Coronary artery (tissue), 2 donors: Measurements from ENCODE around the gene GTF3C5.

ENCODE experiments used
- DNase-seq: peaks from one replicate; pipeline ENCODE4 v3.0.0-alpha.2; 2017; ENCODE audit warnings: low spot score
- H3K27ac ChIP-seq, 2 donors: fragments of 200-600 bp; sonication (generic); one replicate each; pipeline ENCODE4 v1.5.1; 2016 to 2019
- H3K4me3 ChIP-seq: fragments of 200-600 bp; sonication (generic); 2 replicates; pipeline ENCODE4 v1.5.1; 2016; ENCODE audit warnings: mild to moderate bottlenecking, moderate library complexity
- TF ChIP-seq, protein P1 (sequence below): fragments of 200-600 bp; sonication (generic); IDR thresholded peaks from one replicate; pipeline ENCODE4 v1.5.1; 2019; ENCODE audit warnings: antibody characterized with exemption

GTF3C5 gene

GRCh38 chr9:133043449-133044035 is 12.7 kb downstream of the GTF3C5 start:
- Histone ChIP-seq H3K27ac (no peak overlapping the region), H3K4me3 (no peak overlapping the region)
- DNase-seq = no peak
- TF ChIP-seq, protein P1, sequence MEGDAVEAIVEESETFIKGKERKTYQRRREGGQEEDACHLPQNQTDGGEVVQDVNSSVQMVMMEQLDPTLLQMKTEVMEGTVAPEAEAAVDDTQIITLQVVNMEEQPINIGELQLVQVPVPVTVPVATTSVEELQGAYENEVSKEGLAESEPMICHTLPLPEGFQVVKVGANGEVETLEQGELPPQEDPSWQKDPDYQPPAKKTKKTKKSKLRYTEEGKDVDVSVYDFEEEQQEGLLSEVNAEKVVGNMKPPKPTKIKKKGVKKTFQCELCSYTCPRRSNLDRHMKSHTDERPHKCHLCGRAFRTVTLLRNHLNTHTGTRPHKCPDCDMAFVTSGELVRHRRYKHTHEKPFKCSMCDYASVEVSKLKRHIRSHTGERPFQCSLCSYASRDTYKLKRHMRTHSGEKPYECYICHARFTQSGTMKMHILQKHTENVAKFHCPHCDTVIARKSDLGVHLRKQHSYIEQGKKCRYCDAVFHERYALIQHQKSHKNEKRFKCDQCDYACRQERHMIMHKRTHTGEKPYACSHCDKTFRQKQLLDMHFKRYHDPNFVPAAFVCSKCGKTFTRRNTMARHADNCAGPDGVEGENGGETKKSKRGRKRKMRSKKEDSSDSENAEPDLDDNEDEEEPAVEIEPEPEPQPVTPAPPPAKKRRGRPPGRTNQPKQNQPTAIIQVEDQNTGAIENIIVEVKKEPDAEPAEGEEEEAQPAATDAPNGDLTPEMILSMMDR = no peak

- no peak for DNase-seq
- TF ChIP-seq, protein P1 = no peak
Measured at GRCh38 chr9:133044125-133044524, 13.3 kb downstream of the GTF3C5 start.

DNA sequence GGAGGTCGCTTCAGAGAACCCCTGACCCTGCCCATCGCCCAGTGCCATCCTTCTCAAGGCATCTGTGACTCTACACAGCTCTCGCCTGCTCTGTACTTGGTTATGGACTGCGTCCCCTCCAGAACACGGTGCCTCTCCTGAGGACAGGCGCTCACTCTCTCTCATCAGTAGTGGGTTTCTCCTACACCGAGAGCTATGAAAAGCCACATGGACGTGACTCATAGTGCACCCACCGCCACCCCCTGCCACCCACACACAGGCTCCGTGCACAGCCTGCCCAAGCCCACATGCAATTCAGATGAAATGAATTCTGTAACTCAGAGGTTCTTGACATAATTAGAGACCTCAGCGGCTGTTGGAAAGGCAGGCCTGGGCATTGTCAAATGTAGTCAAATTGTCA is 13.9 kb downstream of the GTF3C5 start:
- TF ChIP-seq, protein P1 = no peak
- DNase-seq = no peak
- Histone ChIP-seq H3K4me3 (no peak overlapping the region), H3K27ac (no peak overlapping the region)

More at GRCh38 chr9:133044125-133044524, 13.3 kb downstream of the GTF3C5 start:
- no peak overlapping the region for H3K4me3 ChIP-seq
- H3K27ac ChIP-seq = no peak overlapping the region

GRCh38 chr9:133045132-133045531 is 14.3 kb downstream of the GTF3C5 start:
- Histone ChIP-seq H3K4me3 (no peak overlapping the region), H3K27ac (no peak overlapping the region)
- DNase-seq = no peak
- TF ChIP-seq, protein P1 = no peak

DNA sequence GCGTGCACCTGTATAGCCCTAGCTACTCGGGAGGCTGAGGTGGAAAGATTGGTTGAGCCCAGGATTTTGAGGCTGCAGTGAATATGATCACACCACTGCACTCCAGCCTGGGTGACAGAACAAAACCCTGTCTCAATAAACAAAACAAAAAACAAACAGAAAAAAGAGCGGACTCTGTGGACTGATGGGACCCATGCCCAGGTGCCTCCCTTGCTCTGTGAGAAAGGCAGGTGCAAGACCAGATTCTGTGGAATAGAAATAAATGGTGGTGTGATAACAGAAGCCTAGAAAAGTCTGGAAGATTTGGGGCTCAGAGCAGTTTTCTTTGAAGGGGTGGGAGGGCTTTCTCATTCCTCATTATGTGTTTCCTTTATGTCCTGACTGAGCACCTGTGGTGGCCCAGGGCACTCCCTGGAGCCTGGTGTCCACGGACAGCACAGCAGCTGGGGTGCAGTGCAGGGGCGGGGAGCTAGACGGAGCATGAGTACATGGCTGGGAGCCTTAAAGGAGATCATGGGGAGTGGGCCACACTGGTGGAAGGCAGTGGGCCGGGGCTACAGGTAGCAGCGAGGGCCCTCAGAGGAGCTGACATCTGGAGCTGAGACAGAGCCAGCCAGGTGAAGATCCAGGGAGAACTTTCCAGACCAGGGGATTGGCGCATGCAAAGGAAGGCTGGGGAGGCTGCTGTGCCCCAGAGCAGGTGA is 15.6 kb downstream of the GTF3C5 start:
- DNase-seq = no peak
- H3K27ac ChIP-seq = no peak overlapping the region
- TF ChIP-seq, protein P1 = no peak
- H3K4me3 ChIP-seq = no peak overlapping the region

GRCh38 chr9:133046900-133047295 is 16.1 kb downstream of the GTF3C5 start:
- DNase-seq = no peak
- Histone ChIP-seq H3K27ac (no peak overlapping the region), H3K4me3 (no peak overlapping the region)
- TF ChIP-seq, protein P1 = no peak

DNA sequence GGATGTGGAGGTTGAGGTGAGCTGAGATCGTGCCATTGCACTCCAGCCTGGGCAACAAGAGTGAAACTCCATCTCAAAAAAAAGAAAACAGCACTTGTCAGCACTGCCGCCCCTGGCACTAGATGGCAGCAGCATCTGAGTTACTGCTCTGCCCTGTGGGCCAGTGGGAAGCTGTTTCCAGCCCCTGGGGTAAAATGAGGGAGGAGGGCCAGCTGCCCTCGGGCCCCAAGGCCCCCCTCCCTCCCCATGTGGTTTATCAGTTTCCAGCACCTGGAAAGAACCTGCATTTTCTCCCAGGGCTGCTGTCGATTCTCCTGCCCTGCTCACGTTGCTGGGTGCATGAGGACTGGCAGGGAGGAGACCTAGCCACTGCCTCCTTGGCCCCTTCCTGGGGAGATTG is 17.8 kb downstream of the GTF3C5 start:
- Histone ChIP-seq H3K27ac (no peak overlapping the region), H3K4me3 (no peak overlapping the region)
- DNase-seq = no peak
- TF ChIP-seq, protein P1 = no peak
